Measurements from ENCODE around the gene GNAT1.

GRCh38 chr3:50236484-50237132, 45.2 kb downstream of the GNAT1 start:
- TF ChIP-seq CTCF (optimal IDR thresholded peaks at IDR 0.05 in 1 of 3, IDR thresholded peaks at IDR 0.05 in 1 of 3, conservative IDR thresholded peaks at IDR 0.05 in 1 of 3; ENCODE audit: extremely low read depth in 1 of 3, insufficient read depth in 2 of 3, low read length in 3 of 3), result no peak
- no peak for TF ChIP-seq EZH2 (IDR thresholded peaks at IDR 0.05; ENCODE audit: low read length)
